Measurements from ENCODE around the gene PRKACA. TPM values are rescaled to one million over a fixed set of nuclear protein-coding genes. Genes with fewer than 3 reads are reported as not detected.

The PRKACA gene
- total and polyA plus RNA-seq, 8 donors = 25.3 to 42.9 (median 30.3) TPM

DNA sequence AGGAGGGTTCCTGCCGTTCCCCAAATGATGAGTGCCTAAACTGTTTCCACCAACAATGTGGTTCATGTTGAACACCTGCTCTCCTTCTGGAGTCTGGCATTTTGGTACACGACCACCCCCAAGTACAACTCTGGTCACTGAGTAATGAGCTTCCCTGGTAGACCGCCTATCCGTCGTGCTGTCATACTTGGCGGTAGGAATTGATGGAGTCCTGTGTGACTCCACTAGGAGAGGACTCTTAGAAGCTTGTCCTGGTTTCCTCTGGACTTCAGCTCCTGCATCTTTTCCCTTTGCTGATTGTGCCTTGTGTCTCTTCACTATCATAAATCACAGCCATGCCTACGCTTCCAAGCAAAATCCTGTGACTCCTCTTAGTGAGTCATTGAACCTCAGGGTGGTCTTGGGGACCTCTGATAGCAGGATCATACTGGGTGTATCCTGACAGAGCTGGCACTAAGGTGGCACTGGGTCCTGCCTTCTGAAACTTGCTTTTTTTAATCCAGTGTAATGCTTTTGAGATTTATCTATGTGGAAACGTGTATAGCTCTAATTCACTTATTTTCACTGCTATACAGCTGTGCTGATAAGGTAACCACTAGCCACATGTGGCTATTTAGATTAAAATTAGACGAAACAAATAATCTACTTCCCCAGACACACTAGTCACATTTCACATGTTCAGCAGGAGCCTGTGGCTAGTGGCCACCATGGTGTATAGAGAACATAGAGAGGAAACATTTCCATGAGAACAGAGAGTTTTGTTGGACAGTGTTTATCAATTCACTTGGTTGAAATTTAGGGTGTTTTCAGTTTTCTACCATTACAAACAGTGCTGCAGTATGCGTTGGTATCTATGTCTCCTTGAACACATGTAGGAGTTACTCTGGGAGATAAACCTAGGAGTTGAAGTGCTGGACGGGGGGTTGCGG is 25.0 kb upstream of the PRKACA start:
- ATAC-seq (no peak), DNase-seq (no peak), FAIRE-seq (no peak)
- H3K36me3 ChIP-seq = no peaks in the 10 kb centered on the region
- H3K27me3 ChIP-seq = no peaks in the 10 kb centered on the region
- intact Hi-C loops (cut with DNase I) = no loop called here
- no peak overlapping the region for H3K4me3 ChIP-seq
- TF ChIP-seq, protein P1, sequence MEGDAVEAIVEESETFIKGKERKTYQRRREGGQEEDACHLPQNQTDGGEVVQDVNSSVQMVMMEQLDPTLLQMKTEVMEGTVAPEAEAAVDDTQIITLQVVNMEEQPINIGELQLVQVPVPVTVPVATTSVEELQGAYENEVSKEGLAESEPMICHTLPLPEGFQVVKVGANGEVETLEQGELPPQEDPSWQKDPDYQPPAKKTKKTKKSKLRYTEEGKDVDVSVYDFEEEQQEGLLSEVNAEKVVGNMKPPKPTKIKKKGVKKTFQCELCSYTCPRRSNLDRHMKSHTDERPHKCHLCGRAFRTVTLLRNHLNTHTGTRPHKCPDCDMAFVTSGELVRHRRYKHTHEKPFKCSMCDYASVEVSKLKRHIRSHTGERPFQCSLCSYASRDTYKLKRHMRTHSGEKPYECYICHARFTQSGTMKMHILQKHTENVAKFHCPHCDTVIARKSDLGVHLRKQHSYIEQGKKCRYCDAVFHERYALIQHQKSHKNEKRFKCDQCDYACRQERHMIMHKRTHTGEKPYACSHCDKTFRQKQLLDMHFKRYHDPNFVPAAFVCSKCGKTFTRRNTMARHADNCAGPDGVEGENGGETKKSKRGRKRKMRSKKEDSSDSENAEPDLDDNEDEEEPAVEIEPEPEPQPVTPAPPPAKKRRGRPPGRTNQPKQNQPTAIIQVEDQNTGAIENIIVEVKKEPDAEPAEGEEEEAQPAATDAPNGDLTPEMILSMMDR (IDR thresholded peaks at IDR 0.05) = no peak
- peaks cover 0 to 5% (median 0%) of the 10 kb centered on the region in 3 donors for H3K4me1 ChIP-seq
- 78 to 81% methylated on average over 12 of the region's 12 CpGs for WGBS, 2 donors
- no peak overlapping the region for H3K27ac ChIP-seq
- no peaks in the 10 kb centered on the region for H3K9me3 ChIP-seq

DNA sequence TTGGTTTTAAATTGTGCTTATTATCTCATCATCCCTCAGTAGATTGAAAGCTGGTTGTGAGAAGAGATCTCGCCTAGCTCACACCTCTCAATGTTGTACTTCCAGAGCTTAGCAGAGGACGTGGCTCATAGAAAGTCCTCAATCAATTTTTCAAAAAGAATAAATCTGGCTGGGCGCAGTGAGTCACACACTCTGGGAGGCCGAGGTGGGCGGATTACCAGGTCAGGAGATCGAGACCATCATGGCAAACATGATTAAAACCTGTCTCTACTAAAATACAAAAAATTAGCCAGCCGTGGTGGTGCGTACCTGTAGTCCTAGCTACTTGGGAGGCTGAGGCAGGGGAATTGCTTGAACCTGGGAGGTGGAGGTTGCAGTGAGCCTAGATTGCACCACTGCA is 23.5 kb upstream of the PRKACA start:
- Histone ChIP-seq H3K27ac (no peak overlapping the region), H3K9me3 (no peaks in the 10 kb centered on the region), H3K4me1 (peaks cover 0 to 5% (median 0%) of the 10 kb centered on the region in 3 donors), H3K4me3 (no peak overlapping the region), H3K27me3 (no peaks in the 10 kb centered on the region), H3K36me3 (no peaks in the 10 kb centered on the region)
- TF ChIP-seq, protein P1 (IDR thresholded peaks at IDR 0.05) = no peak
- intact Hi-C loops (cut with DNase I) = no loop called here
- DNase-seq = no peak
- no peak for FAIRE-seq
- WGBS, 2 donors = 91 to 97% methylated on average over 8 of the region's 8 CpGs
- no peak for ATAC-seq

- intact Hi-C loops (cut with DNase I) = no loop called here
- FAIRE-seq (no peak), ATAC-seq (no peak), DNase-seq (no peak)
- 87 to 92% methylated on average over 9 of the region's 9 CpGs for WGBS, 2 donors
- H3K27ac ChIP-seq = no peak overlapping the region
- H3K9me3 ChIP-seq = no peaks in the 10 kb centered on the region
- TF ChIP-seq, protein P1 (IDR thresholded peaks at IDR 0.05) = no peak
- no peak overlapping the region for H3K4me3 ChIP-seq
- no peaks in the 10 kb centered on the region for H3K27me3 ChIP-seq
- H3K36me3 ChIP-seq = no peaks in the 10 kb centered on the region
- H3K4me1 ChIP-seq = peaks cover 0 to 5% (median 0%) of the 10 kb centered on the region in 3 donors
These were observed 22.4 kb upstream of the PRKACA start for GRCh38 chr19:14139944-14140343.

DNA sequence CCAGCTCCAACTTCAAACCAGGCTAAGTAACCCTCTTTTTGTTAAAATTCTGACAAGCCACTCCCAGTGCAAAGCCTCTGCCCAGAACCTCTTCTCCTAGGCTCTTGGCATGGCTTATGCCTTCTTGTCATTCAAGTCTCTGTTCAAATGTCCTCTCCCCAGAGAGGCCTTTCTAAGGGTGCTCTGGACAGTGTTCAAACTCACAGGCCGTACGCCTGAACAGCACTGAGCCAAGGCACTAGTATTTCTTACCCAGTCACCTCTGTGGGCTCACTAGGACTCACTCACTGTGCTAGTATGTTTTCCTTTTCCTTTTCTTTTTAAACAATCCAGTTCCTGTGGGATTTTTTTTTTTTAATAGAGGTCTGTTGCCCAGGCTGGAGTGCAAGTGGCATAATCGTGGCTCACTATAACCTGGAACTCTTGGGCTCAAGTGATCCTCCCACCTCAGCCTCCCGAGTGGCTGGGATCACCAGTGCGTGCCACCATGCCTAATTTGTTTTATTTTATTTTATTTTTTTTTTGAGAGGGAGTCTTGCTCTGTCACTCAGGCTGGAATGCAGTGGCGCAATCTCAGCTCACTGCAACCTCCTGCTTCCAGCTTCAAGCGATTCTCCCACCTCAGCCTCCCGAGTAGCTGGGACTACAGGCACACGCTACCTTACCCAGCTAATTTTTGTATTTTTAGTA is 21.2 kb upstream of the PRKACA start:
- TF ChIP-seq, protein P1 (IDR thresholded peaks at IDR 0.05) = no peak
- FAIRE-seq = no peak
- intact Hi-C loops (cut with DNase I) = no loop called here
- H3K27ac ChIP-seq = no peak overlapping the region
- ATAC-seq = no peak
- peaks cover 0 to 5% (median 0%) of the 10 kb centered on the region in 3 donors for H3K4me1 ChIP-seq
- no peak overlapping the region for H3K4me3 ChIP-seq
- no peaks in the 10 kb centered on the region for H3K27me3 ChIP-seq
- whole genome bisulfite sequencing, 2 donors = 81 to 84% methylated on average over 9 of the region's 9 CpGs
- H3K36me3 ChIP-seq = no peaks in the 10 kb centered on the region
- no peak for DNase-seq
- no peaks in the 10 kb centered on the region for H3K9me3 ChIP-seq

Data from pancreas (tissue), 10 donors.